Fibroblast of upper back skin (primary cell): Measurements from ENCODE around the gene CREB3L4.
"Not testable (repeated sequence)": the region's sequence is repeated elsewhere in the genome, so short reads cannot be mapped to it uniquely, and the experiment has no call there.

Source experiments
- DNase-seq: peaks from one replicate; pipeline ENCODE4 v3.0.0-alpha.2; 2013

Gene CREB3L4

GRCh38 chr1:153959454-153959853 lies 8.2 kb upstream of the CREB3L4 start:
- DNase-seq: no peak

DNA sequence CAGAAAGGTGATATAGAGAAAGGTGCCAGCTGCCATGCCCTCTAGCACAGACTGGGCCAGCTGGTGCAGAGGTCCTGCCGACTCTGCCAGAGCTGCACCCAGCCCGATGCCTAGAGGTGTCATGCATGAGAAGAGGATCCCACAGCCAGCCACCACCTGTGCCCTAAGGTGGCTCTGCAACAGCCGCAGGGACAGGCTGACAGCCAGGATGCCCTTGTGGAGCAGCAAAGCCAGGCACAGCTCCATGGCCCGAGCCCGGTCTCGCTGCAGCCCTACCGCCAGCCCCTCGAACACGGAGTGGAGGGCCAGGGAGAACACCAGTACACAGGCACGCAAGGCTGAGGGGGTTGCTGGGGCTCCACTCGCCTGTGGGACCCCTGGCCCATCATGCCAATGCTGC lies 7.5 kb upstream of the CREB3L4 start:
- DNase-seq: no peak

DNA sequence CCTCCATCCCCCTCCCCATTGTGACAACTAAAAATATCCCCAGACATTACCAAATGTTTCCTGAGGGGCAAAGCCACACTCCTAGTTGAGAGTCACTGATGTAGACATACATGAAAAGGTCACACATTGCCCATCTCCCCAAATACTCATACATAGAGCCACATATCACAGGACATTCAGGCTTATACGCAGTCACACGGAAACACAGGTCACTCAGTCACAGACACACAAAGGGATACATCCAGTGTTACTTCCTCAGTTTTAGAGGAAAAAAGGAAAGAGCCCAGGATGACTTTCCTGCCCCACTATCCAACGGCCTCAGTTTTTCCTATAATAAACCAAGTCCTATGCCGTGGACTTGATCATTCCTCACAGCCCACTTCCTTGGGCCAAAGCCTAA lies 6.3 kb upstream of the CREB3L4 start:
- no peak for DNase-seq

DNA sequence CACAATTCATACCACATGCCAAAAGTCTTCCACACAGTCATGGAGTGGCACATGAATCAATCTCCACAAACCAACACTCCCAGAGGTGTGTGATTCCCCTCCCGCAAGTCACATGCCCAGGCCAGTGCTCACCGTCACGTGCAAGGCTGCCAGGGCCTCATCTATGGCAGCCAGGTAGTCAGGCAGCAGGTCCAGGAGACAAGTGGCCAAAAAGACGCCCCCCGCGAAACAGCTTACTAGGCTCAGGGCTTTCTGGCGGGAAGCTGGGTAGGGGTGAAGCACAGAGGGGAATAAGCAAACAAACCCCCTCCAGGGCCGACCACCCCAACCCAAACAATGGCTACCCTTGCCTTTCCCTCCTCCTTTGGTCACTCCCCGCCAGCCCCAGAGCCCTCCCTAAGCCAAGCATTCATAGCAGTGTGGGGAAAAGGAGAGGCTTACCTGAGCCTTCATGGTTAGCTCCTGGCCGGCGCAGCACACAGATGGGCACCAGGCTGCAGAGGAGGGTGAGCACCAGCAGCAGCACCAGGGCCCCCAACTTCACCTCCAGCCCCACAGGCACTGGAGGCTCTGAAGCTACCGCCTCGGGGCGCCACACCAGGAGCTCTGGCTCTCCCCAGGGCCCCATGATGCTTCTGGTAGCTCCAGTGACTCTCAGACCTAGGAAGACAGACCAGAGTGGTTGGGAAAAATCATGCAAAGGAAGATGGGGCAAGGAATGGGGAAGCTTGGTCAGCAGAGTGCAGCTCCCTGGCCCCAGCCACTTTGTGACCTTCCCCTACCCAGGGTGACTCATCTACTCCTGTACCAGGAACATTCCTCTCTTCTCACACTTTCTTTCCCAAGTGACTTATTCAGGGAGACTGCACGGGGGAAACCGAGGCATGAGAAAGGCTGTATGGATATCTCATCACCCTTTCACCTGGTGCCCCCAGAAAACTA lies 5.3 kb upstream of the CREB3L4 start:
- peak; percentile 36 for DNase-seq

GRCh38 chr1:153963030-153963849 lies 4.5 kb upstream of the CREB3L4 start, which contains the start of gene SLC39A1:
Gene SLC39A1 (minus strand): TSS chr1:153963537. CDS start chr1:153962715, 822 bp downstream.
- DNase-seq: peak; percentile 96

- peak; percentile 44 for DNase-seq
Measured at GRCh38 chr1:153963850-153964331, 3.8 kb upstream of the CREB3L4 start.

GRCh38 chr1:153968000-153968363 lies 280 bp downstream of the CREB3L4 start:
- DNase-seq: no peak

DNA sequence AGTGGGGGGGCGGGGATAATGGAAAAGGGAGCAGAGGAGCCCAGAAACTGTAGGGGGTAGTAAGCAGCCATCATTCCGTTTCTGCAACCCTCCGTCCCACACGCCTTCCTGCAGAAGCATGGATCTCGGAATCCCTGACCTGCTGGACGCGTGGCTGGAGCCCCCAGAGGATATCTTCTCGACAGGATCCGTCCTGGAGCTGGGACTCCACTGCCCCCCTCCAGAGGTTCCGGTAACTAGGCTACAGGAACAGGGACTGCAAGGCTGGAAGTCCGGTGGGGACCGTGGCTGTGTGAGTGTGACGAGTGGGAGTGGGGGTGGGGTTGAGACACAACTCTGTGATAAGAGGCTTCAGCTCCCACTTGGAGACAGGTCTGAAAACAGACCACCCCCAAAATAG lies 706 bp downstream of the CREB3L4 start:
- DNase-seq: no peak

DNA sequence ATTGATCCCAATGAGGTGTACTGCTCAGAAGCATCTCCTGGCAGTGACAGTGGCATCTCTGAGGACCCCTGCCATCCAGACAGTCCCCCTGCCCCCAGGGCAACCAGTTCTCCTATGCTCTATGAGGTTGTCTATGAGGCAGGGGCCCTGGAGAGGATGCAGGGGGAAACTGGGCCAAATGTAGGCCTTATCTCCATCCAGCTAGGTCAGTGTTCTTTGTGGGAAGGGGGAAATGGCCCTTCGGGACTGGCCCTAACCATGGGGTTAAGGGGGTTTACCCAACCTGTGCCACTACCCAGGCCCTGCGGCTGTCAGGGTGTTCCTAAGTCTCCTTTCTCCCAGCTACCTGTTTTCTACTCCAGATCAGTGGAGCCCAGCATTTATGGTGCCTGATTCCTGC lies 1.3 kb downstream of the CREB3L4 start:
- no peak for DNase-seq

- DNase-seq: no peak
Measured at GRCh38 chr1:153970346-153970745, 2.6 kb downstream of the CREB3L4 start.

DNA sequence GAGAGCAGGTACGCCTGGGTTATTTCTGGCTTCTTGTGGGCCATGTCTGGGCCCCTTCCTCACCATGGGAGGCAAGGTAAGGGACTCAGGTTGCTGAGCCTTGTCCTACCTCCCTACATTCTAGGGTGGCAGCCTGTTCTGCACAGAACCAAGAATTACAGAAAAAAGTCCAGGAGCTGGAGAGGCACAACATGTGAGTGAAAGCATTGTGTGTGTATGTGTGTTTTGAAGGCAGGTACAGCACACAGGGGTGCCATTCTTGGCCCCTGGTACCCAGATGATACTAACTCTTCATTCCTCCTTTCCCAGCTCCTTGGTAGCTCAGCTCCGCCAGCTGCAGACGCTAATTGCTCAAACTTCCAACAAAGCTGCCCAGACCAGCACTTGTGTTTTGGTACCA lies 5.4 kb downstream of the CREB3L4 start:
- DNase-seq: no peak

DNA sequence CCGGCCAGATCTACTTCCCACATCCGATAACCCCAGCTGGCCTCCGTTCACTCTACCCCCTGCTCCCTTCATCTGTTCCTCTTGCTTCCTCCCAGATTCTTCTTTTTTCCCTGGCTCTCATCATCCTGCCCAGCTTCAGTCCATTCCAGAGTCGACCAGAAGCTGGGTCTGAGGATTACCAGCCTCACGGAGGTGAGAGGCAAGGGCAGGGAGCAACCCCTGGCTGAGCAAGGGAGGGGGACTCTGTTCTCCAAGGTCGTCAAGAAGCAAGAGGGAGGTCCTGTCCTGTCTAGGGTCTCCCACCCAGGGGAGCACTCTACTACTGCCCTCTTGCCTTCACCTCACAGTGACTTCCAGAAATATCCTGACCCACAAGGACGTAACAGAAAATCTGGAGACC lies 5.8 kb downstream of the CREB3L4 start:
- DNase-seq: no peak

- DNase-seq: no peak
Measured at GRCh38 chr1:153976819-153977249, 9.1 kb downstream of the CREB3L4 start.

- DNase-seq: peak; percentile 75
Measured at GRCh38 chr1:153977250-153978240, 9.8 kb downstream of the CREB3L4 start, which contains the start of gene JTB. Gene JTB (minus strand): TSS chr1:153977674. CDS start chr1:153977252, 422 bp downstream.

GRCh38 chr1:153978274-153978909 lies 10.7 kb downstream of the CREB3L4 start:
- no peak for DNase-seq

- DNase-seq: not testable (repeated sequence)
Measured at GRCh38 chr1:153979091-153979490, 11.4 kb downstream of the CREB3L4 start.

DNA sequence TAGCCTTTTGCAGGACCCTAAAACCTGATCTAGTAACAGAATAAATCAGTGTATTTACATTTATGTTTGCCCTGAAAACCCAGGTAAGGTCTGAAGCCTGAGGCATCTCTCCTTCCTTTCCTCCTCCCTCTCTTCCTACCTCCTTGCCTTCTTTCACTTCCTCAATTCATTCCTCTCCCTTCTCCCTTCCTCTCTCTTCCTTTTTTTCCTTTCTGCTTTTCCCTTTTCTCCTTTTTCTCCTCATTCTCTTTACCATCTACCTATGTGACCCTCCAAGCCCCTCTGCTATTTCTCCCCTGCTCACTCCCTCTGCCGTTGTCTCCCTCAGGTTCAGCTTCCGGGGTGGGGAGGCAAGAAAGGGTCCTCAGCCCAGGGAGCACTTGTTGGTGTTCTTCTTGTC lies 14.0 kb downstream of the CREB3L4 start:
- DNase-seq: not testable (repeated sequence)

DNA sequence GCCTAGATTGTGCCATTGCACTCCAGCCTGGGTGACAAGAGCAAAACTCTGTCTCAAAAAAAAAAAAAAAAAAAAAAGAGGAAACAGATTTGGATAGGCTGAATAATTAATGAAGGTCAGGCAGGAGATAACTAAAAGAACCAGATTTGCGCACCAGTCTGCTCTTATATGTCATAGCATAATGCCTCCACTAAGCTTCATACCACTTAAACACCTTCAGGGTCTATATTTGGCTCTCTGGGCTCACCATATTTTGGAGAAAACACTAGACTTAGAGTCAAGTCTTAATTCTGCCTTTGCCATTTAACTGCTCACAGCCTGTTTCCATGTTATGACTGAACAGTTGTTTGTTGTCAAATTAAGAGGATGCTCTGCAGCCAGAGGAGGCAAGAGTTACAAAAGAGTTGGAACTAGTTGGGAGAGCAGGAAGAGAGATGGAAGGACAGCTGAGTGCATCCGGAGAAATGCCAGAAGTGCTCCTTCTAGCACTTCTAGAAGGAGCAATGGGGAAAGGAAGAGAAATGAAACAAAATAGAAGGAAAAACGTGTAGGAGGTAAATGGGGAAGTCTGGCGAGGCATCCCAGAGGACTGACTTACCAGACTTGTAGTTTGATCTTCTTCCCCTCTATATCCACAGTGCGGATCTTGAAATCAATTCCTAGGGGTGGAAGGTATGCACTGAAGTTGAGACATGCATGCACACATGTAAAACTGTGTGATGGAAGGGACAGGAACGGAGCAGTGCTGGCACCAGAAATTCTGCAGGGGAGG lies 16.6 kb downstream of the CREB3L4 start:
- DNase-seq: no peak

DNA sequence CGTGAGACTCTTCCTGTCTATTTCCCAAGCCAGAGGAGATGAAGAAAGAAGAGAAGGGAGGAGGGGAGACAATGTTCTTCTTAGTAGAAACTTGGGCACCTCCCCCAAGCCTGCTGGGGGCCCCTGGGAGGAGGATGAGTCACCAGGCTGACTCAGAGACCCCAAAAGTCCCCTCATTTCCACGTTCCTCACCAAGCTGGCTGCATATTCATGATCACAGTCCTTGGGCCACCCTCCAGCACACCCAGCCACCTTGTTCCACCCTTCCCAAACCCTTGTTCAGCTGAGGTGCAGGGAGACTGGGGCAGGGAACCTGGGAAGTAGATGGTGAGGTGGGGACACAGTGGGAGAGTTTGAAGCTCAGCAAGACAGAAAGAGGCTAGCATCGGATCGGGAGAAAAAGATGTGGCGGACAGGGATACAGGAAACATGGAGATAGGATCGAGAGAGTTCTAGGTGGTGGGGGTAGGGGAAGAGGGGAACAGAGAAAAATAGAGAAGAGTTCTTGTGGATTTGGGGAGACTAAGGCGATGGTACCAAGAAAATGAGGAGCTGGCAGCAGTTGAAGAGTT lies 17.7 kb downstream of the CREB3L4 start:
- peak; percentile 84 for DNase-seq
